OCI-LY7 (cell line): ENCODE data around the gene PRR20C.

Experiments
- EZH2phosphoT487 ChIP-seq: fragments of 200-600 bp; sonication (generic); IDR thresholded peaks from 2 replicates; pipeline ENCODE4 v1.6.1; 2018; ENCODE audit warnings: low read depth, borderline replicate concordance, mild to moderate bottlenecking, mixed run types, antibody characterized with exemption, low read length, moderate library complexity, mixed read lengths
- TF ChIP-seq, protein P1 (sequence below): fragments of 200-600 bp; sonication (generic); conservative IDR thresholded peaks from 2 replicates; pipeline ENCODE4 v1.5.1; 2014; ENCODE audit warnings: mild to moderate bottlenecking, antibody characterized with exemption, low read length, moderate library complexity, mixed read lengths

DNA sequence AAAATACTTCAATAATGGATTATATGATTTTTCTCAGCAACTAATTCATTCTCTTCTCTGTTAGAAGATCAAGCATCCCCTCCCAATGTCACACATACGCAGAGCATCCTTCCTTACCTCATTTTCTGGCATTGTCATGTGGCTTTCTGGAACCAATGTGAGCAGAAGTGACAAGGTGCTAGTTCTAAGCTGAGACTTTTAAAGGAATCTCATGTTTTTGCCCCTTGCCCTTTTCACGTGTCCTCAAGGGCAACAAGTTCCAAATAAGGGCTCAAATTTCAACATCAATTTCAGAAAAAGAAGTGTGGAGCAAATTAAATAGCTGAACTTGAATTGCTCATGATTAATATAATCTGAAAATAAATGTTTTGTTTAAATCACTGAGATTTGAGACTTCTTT, 17.8 kb upstream of the PRR20C start:
- TF ChIP-seq, protein P1, sequence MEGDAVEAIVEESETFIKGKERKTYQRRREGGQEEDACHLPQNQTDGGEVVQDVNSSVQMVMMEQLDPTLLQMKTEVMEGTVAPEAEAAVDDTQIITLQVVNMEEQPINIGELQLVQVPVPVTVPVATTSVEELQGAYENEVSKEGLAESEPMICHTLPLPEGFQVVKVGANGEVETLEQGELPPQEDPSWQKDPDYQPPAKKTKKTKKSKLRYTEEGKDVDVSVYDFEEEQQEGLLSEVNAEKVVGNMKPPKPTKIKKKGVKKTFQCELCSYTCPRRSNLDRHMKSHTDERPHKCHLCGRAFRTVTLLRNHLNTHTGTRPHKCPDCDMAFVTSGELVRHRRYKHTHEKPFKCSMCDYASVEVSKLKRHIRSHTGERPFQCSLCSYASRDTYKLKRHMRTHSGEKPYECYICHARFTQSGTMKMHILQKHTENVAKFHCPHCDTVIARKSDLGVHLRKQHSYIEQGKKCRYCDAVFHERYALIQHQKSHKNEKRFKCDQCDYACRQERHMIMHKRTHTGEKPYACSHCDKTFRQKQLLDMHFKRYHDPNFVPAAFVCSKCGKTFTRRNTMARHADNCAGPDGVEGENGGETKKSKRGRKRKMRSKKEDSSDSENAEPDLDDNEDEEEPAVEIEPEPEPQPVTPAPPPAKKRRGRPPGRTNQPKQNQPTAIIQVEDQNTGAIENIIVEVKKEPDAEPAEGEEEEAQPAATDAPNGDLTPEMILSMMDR: no peak
- TF ChIP-seq EZH2phosphoT487: no peak
